ENCODE measurements around the gene SLC7A7. TPM values are rescaled to one million over a fixed set of nuclear protein-coding genes. Genes with fewer than 3 reads are reported as not detected.
"Not testable (repeated sequence)": the region's sequence is repeated elsewhere in the genome, so short reads cannot be mapped to it uniquely, and the experiment has no call there.

The SLC7A7 gene
- total and polyA plus RNA-seq, 2 of the 13 experiments (the other 11 are each of a cell fraction or from before 2014, with no cell fraction given) = 0.13 to 0.63 TPM

GRCh38 chr14:22829076-22829660 is 13.9 kb upstream of the SLC7A7 start (continued):
- TF ChIP-seq ZSCAN20 (CRISPR knock-in tag; IDR thresholded peaks at IDR 0.05; ENCODE audit: borderline replicate concordance) = peak; percentile 36; the same call in 1 of the 2 replicates
- peak; percentile 13; the same call in 1 of the 2 replicates for TF ChIP-seq MEIS2 (CRISPR knock-in tag; IDR thresholded peaks at IDR 0.05)
- TF ChIP-seq SALL2 (CRISPR knock-in tag; IDR thresholded peaks at IDR 0.05) = peak; percentile 68; the same call in 1 of the 2 replicates
- peak; percentile 87 for TF ChIP-seq SMAD9 (CRISPR knock-in tag; IDR thresholded peaks at IDR 0.05)
- 0 out of 2 replicates have a peak, but pooled peaks have one; percentile 32 for TF ChIP-seq HOXD1 (CRISPR knock-in tag; IDR thresholded peaks at IDR 0.05)
- TF ChIP-seq, protein P1, sequence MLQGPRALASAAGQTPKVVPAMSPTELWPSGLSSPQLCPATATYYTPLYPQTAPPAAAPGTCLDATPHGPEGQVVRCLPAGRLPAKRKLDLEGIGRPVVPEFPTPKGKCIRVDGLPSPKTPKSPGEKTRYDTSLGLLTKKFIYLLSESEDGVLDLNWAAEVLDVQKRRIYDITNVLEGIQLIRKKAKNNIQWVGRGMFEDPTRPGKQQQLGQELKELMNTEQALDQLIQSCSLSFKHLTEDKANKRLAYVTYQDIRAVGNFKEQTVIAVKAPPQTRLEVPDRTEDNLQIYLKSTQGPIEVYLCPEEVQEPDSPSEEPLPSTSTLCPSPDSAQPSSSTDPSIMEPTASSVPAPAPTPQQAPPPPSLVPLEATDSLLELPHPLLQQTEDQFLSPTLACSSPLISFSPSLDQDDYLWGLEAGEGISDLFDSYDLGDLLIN (CRISPR knock-in tag; IDR thresholded peaks at IDR 0.05; ENCODE audit: borderline replicate concordance) = peak; percentile 86
- peak; percentile 74; the same call in 1 of the 2 replicates for TF ChIP-seq ZFP90 (CRISPR knock-in tag; IDR thresholded peaks at IDR 0.05; ENCODE audit: borderline replicate concordance)
- TF ChIP-seq ZNF431 (CRISPR knock-in tag; IDR thresholded peaks at IDR 0.05; ENCODE audit: borderline replicate concordance, low read depth) = 0 out of 2 replicates have a peak, but pooled peaks have one; percentile 3
- TF ChIP-seq MIER3 (CRISPR knock-in tag; IDR thresholded peaks at IDR 0.05; ENCODE audit: borderline replicate concordance) = 0 out of 2 replicates have a peak, but pooled peaks have one; percentile 5
- peak; percentile 76; the same call in 1 of the 2 replicates for TF ChIP-seq SATB2 (CRISPR knock-in tag; IDR thresholded peaks at IDR 0.05)
- 0 out of 2 replicates have a peak, but pooled peaks have one; percentile 6 for TF ChIP-seq ZNF615 (CRISPR knock-in tag; IDR thresholded peaks at IDR 0.05; ENCODE audit: borderline replicate concordance)
- TF ChIP-seq TOPORS (CRISPR knock-in tag; IDR thresholded peaks at IDR 0.05) = peak; percentile 5; the same call in 1 of the 2 replicates
- 0 out of 2 replicates have a peak, but pooled peaks have one; percentile 5 for TF ChIP-seq TARDBP (CRISPR knock-in tag; IDR thresholded peaks at IDR 0.05)
- TF ChIP-seq PPARG (CRISPR knock-in tag; conservative IDR thresholded peaks at IDR 0.05) = 0 out of 2 replicates have a peak, but pooled peaks have one; percentile 6
- peak; percentile 9 for TF ChIP-seq PTBP1 (IDR thresholded peaks at IDR 0.05; ENCODE audit: low read depth, low read length, poor library complexity, severe bottlenecking)
- TF ChIP-seq ZNF83 (CRISPR knock-in tag; IDR thresholded peaks at IDR 0.05; ENCODE audit: borderline replicate concordance) = peak; percentile 25; the same call in 1 of the 2 replicates
- peak; percentile 81; the same call in 1 of the 2 replicates for TF ChIP-seq ZNF670 (CRISPR knock-in tag; IDR thresholded peaks at IDR 0.05; ENCODE audit: borderline replicate concordance)
- 0 out of 2 replicates have a peak, but pooled peaks have one; percentile 26 for TF ChIP-seq ZFP37 (CRISPR knock-in tag; IDR thresholded peaks at IDR 0.05; ENCODE audit: borderline replicate concordance)
- TF ChIP-seq RFXANK (CRISPR knock-in tag; IDR thresholded peaks at IDR 0.05) = 0 out of 2 replicates have a peak, but pooled peaks have one; percentile 19
- TF ChIP-seq ZBTB37 (CRISPR knock-in tag; IDR thresholded peaks at IDR 0.05) = 0 out of 2 replicates have a peak, but pooled peaks have one; percentile 14
- TF ChIP-seq ZFP62 (CRISPR knock-in tag; IDR thresholded peaks at IDR 0.05) = 0 out of 2 replicates have a peak, but pooled peaks have one; percentile 24
- TF ChIP-seq ZBTB38 (CRISPR knock-in tag; IDR thresholded peaks at IDR 0.05) = peak; percentile 55; the same call in 1 of the 2 replicates
- peak; percentile 49; the same call in 1 of the 2 replicates for TF ChIP-seq XBP1 (CRISPR knock-in tag; IDR thresholded peaks at IDR 0.05)
- not testable (repeated sequence) for TF ChIP-seq TCF12 (IDR thresholded peaks at IDR 0.05)
- TF ChIP-seq TCF12 (CRISPR knock-in tag; IDR thresholded peaks at IDR 0.05) = peak; percentile 29
- TF ChIP-seq ATF3 (CRISPR knock-in tag; IDR thresholded peaks at IDR 0.05) = 0 out of 2 replicates have a peak, but pooled peaks have one; percentile 14

All from HepG2 (cell line).